ENCODE results near the gene SEMA3C.

The SEMA3C gene

DNA sequence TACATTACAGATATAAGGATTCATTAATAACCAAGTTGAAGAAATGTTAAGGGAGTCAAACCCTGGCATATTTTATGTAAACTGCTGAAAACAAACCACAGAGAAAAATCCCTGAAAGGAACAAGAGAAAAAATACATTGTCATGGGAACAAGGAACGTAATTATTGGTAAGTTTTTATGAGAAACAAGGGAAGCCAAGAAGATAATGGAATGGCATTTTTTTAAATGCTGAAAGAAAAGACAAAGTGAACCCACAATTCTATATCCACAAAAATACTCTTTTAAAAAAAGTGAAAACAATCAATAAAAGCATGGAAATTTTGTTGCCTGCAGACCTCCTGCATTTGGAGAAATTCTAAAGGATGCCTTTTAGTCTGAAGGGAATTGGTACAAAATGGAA is 144.0 kb downstream of the SEMA3C start:
- Mint-ChIP-seq H3K36me3 (no peaks in the 10 kb centered on the region), H3K27me3 (no peaks in the 10 kb centered on the region), H3K27ac (no peak overlapping the region), H3K9me3 (peaks cover 5% of the 10 kb centered on the region), H3K4me1 (no peaks in the 10 kb centered on the region), H3K4me3 (no peak overlapping the region)

DNA sequence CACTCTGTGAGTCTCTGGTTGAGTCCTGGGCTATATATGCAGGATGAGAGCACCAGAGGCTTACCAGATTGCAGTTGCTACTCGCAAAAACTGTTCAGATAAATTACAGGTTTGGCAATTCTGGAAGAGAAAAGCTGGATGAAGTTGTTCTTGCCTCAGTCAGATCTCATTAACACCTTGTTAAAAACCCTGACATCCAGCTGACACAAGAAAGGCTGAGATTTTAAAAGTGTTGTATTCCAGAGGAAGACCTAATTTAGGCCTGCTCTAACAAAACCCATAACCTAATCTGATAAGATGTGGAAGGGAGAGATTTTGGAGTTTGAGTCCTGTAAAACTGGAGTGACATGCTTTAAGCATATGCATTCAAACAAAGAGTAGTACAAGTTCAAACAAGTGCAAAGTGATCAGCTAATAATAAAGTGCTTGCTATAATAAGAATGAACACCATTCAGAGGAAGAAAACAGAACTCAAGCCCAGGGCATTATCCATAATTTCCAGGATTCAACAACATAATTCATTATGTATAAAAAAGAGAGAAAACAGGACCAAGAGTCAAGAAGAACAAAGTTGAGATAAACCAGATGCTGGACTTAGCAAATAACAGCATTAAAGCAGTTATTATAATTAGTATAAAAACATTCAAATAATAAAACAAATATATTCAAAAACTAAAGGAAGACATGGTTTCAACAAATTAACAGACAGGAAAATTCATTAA is 144.9 kb downstream of the SEMA3C start:
- no peaks in the 10 kb centered on the region for H3K27me3 Mint-ChIP-seq
- peaks cover 5% of the 10 kb centered on the region for H3K9me3 Mint-ChIP-seq
- no peaks in the 10 kb centered on the region for H3K36me3 Mint-ChIP-seq
- H3K4me1 Mint-ChIP-seq: no peaks in the 10 kb centered on the region
- H3K27ac Mint-ChIP-seq: no peak overlapping the region
- H3K4me3 Mint-ChIP-seq: no peak overlapping the region

DNA sequence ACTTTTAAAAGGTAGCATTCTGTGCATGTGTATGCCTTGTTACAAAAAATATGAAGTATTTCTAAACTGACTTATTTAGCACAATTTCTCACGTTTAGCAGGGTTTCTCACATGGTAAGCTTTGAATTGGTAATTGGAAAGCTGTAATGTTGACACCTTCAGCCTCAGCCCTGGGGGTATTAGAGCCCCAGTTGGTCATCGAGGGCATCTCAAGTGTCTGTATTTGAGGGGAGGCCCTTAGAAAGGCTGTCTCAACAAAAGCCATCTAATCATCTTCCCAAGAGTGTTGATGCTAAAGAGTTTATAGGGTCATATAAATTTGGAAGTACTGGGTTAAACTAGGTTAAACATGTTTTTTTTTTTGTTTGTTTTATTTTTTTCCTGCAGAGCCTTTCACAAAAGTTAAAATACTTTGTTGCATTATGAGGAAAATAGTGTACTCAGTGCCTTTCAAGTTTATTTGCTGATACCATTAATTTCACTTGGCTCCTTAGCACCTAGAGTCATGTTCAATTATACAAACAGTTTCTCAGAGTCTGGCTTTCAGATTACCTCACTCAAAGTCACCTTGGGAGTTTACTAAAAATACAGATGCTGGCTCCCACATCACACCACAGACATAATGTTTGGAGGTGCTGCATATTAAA is 146.4 kb downstream of the SEMA3C start:
- Mint-ChIP-seq H3K27ac (no peak overlapping the region), H3K27me3 (no peaks in the 10 kb centered on the region), H3K4me3 (no peak overlapping the region), H3K36me3 (no peaks in the 10 kb centered on the region), H3K9me3 (peaks cover 5% of the 10 kb centered on the region), H3K4me1 (no peaks in the 10 kb centered on the region)

DNA sequence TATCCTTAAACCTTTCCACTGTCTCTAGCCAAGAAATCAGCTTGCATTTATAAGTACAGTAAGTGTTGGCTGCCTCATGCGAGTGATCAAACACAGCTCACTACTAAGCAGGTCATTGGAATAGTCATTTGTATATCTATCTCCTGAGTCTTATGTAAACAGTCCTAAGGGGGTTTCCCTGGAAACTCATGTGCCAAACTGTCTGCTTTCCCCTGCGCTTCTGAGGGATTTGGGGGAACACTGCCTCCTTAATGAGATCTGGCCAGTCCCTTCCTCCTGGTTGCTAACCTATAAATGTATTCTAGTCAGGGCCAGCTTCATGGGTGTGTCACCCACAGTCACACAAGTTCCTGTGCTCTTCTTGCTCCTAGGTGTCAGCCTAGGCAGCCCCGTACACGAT is 147.3 kb downstream of the SEMA3C start:
- Mint-ChIP-seq H3K36me3 (no peaks in the 10 kb centered on the region), H3K9me3 (peaks cover 5% of the 10 kb centered on the region), H3K4me3 (no peak overlapping the region), H3K27ac (no peak overlapping the region), H3K4me1 (no peaks in the 10 kb centered on the region), H3K27me3 (no peaks in the 10 kb centered on the region)

DNA sequence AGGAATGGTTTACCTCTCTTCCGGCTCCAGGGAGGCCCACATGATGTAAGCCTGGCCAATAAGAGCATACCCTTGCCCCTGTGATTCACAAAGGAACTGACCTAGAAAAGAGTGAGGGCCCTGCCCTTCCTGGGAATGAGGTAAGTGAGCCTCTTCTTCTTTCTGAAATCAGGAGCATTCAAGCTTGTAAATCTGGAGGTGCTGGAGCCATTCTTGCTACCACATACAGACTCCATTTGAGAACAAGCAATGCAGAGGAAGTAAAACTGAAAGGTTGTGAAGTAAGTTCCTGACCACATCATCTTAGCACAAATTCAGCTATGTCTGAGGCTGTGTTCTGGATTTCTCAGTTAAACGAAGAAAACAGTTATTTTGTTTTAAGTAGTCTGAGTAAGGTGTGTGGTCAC is 148.2 kb downstream of the SEMA3C start:
- peaks cover 5% of the 10 kb centered on the region for H3K9me3 Mint-ChIP-seq
- no peaks in the 10 kb centered on the region for H3K4me1 Mint-ChIP-seq
- H3K36me3 Mint-ChIP-seq: no peaks in the 10 kb centered on the region
- no peak overlapping the region for H3K27ac Mint-ChIP-seq
- no peak overlapping the region for H3K4me3 Mint-ChIP-seq
- no peaks in the 10 kb centered on the region for H3K27me3 Mint-ChIP-seq

DNA sequence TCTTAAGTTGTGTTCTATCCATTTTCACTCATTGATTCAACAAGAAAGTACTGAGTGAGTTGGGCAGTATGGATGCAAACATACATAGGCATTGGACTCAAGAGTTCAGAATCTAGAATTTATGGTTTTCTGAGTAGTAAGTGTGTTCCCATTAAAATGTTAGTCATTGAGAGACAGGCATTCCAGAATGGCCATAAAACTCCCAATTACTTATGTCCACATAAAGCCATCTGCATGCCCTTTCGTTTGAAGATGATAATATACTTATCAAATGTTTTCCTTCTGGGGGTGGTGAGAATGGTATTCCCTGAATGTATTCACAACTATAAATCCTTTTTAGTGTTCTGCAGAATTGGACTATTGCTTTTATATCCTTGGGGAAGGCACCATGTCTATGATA is 148.8 kb downstream of the SEMA3C start:
- Mint-ChIP-seq H3K9me3 (peaks cover 5% of the 10 kb centered on the region), H3K4me1 (no peaks in the 10 kb centered on the region), H3K27me3 (no peaks in the 10 kb centered on the region), H3K4me3 (no peak overlapping the region), H3K36me3 (no peaks in the 10 kb centered on the region), H3K27ac (no peak overlapping the region)

DNA sequence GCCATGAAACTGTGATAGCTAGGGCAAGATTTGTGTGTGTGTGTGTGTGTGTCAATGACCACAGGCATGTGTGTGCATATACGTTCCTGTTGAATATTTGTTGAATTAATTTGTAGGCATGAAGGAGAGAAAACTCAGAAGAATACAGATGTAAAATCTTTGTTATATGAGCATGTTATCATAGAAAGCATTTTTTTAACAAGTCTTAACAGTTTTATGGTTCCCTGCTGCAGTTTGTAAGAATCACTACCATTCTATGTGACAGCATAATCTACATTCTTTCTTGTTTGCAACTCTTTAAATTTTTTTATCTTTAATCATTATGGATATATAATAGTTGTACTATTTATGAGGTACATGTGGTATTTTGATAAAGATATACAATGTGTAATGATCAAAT is 150.1 kb downstream of the SEMA3C start:
- Mint-ChIP-seq H3K27me3 (no peaks in the 10 kb centered on the region), H3K4me1 (no peaks in the 10 kb centered on the region), H3K36me3 (no peaks in the 10 kb centered on the region), H3K9me3 (peaks cover 5% of the 10 kb centered on the region), H3K4me3 (no peak overlapping the region), H3K27ac (no peak overlapping the region)

DNA sequence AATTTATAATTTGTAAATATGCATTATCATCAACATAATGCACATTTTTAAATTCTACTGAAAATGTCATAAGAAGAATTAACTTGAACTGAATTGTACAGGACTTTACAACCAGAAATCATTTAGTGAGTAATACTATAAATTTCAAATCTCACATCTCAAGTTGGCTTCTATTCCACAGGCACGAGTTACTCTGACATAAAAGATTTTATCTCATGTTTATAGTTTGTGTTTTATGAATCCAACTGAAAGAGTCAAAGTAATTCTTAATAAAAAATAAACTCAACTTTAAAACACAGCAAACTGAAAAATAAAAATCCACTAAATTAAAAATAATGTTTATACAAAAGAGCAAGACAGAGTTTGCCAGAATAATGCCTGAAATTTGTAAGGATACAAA is 151.2 kb downstream of the SEMA3C start:
- Mint-ChIP-seq H3K9me3 (no peaks in the 10 kb centered on the region), H3K36me3 (no peaks in the 10 kb centered on the region), H3K27ac (no peak overlapping the region), H3K27me3 (no peaks in the 10 kb centered on the region), H3K4me1 (no peaks in the 10 kb centered on the region), H3K4me3 (no peak overlapping the region)

DNA sequence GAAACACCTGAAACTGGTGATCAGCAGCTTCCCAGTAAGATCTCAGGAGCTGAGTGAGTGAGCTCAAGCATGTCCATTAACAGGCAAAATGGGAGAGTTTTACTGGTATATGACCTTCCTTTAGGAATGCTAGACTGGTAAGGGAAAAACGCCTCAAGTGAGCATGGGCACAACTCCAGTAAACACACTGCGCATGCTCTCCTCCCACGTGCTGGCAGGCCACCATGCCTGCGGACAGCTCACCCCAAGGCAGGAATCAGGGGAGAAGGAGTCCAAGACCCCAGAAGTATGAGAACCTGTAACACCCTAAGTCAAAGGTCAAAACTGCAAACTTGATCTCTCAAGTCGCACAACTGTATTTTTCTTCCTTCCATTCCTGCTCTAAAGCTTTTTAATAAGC is 152.1 kb downstream of the SEMA3C start:
- H3K36me3 Mint-ChIP-seq: no peaks in the 10 kb centered on the region
- H3K4me3 Mint-ChIP-seq: no peak overlapping the region
- no peaks in the 10 kb centered on the region for H3K4me1 Mint-ChIP-seq
- H3K27me3 Mint-ChIP-seq: no peaks in the 10 kb centered on the region
- H3K27ac Mint-ChIP-seq: no peak overlapping the region
- H3K9me3 Mint-ChIP-seq: no peaks in the 10 kb centered on the region

DNA sequence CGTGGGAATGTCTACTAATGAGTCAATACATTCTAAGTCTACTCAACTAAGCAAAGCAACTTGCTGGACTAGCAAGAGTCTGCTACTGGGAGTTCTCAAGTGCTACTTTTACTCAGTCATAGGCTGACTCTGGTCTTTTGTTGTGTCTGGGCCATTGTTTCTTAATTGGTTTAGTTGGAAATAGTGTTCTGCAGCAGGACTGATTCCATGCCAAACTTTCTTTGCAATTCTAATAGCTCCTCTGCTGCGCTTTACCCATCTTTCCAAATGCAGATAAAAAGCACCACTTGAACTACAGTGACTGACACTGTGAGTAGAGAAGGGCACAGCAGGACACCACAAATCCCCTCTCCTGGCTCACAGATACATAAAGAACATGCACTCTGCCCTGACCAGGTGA is 154.7 kb downstream of the SEMA3C start:
- Mint-ChIP-seq H3K4me3 (no peak overlapping the region), H3K4me1 (no peaks in the 10 kb centered on the region), H3K36me3 (no peaks in the 10 kb centered on the region), H3K27me3 (no peaks in the 10 kb centered on the region), H3K9me3 (no peaks in the 10 kb centered on the region), H3K27ac (no peak overlapping the region)

DNA sequence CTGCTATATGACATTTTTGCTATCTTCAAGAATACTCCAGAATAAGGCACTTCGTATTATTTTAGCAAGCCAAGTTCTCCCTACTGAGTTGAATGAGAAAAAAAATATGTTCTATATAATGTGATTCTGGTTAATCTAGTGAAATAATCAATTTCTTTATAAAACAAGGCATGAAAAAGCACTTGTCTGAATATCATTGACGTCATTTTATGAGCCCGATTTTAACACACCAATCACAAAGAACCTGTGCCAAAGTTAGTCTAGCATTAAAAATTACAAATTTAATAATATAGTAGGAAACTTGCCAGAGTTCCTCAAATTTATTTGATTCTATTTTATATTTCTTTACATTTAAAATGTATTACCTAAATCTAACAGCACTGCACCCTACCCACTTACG is 155.1 kb downstream of the SEMA3C start:
- H3K36me3 Mint-ChIP-seq: no peaks in the 10 kb centered on the region
- no peak overlapping the region for H3K4me3 Mint-ChIP-seq
- no peak overlapping the region for H3K27ac Mint-ChIP-seq
- H3K4me1 Mint-ChIP-seq: no peaks in the 10 kb centered on the region
- no peaks in the 10 kb centered on the region for H3K9me3 Mint-ChIP-seq
- H3K27me3 Mint-ChIP-seq: no peaks in the 10 kb centered on the region

DNA sequence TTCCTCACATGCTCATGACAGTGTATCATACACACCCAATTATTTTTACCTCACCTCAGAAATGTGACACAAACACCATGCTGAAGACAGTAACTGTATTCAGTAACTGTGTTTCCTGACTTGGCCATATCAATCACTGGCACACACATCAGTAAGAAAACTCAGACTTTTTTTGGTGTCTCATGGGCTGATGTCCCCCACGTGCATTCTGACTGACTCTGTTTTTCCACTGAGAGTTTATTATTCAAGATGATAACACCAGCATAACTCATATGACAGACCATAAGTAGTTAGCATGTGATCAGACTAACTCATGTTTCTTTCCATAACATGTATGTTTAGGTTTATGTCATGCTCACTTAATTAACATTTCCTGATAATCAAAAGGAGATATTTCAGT is 155.6 kb downstream of the SEMA3C start:
- Mint-ChIP-seq H3K36me3 (no peaks in the 10 kb centered on the region), H3K9me3 (no peaks in the 10 kb centered on the region), H3K27ac (no peak overlapping the region), H3K4me3 (no peak overlapping the region), H3K27me3 (no peaks in the 10 kb centered on the region), H3K4me1 (no peaks in the 10 kb centered on the region)

DNA sequence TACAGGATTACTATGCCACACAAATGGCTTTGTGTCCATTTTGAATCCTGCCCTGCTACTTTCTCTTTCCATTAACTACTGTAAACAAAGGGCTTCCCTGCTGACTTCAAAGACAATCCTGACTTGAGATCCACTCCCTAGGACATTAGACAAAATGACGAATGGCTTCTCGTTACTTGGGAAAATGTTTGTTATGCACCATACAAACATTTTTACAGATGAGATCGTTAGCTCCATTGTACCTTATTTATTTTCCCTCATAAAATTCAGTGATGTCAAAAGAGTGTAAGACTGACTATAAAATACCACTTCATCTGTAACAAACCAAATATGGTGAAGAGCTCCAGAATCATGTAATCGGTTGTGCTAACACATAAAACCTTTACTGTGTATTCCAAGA is 158.6 kb downstream of the SEMA3C start:
- H3K27ac Mint-ChIP-seq: no peak overlapping the region
- H3K4me3 Mint-ChIP-seq: no peak overlapping the region
- no peaks in the 10 kb centered on the region for H3K36me3 Mint-ChIP-seq
- H3K4me1 Mint-ChIP-seq: no peaks in the 10 kb centered on the region
- no peaks in the 10 kb centered on the region for H3K27me3 Mint-ChIP-seq
- H3K9me3 Mint-ChIP-seq: peaks cover 6% of the 10 kb centered on the region

DNA sequence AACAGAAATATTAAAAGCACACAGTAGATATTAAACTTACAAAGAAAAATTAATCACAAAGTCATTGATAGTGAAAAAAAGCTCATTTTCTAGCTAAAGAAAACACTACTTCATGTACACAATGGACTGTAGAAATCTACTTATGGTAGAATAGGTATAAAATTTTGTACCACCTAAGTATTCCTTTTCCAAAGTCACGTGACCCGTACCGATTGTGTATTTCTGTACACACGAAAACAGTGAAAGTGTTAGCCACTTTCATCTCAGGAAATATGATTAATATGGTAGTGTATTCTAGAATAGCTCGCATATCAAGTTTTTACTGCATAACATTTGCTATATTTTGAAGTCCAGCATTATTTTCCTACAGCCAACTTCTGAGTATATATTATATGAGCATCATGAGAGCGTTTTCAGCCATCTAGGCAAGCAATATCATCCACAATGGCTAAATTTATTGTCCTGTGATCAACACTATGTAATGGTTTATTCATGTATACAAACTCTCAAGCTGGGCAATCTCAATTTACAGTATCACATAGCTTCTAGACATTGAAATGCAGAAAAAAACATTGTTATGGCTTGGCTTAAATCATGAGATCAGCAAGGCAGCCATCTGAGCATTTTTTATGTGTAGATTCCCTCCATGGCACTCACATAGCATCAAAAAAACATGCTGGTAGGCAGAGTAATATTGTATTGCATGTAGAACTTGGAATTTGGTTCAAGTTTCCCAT is 165.7 kb downstream of the SEMA3C start:
- peaks cover 6% of the 10 kb centered on the region for H3K9me3 Mint-ChIP-seq

DNA sequence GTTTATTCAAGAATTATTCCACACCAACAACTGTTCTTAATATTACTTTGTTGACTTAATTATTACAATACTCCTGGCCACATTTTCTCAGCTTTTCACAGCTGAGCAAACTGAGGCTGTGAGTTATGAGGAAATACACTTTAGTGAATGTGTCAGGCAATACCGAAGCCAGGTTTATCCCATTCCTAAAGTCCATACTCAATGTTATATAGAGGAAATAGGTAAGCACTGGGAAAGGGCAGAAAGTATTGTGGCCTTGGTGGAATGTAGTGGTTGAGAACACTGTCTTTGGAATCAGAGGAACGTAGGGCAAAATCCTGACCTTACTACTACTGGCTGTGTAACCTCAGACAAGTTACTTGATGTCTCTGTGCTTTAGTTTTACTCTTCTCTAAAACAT is 169.6 kb downstream of the SEMA3C start:
- Mint-ChIP-seq H3K36me3 (no peaks in the 10 kb centered on the region), H3K4me1 (no peaks in the 10 kb centered on the region), H3K27ac (no peak overlapping the region), H3K9me3 (no peaks in the 10 kb centered on the region), H3K27me3 (no peaks in the 10 kb centered on the region), H3K4me3 (no peak overlapping the region)

More for the DNA sequence above, 165.7 kb downstream of the SEMA3C start:
- Mint-ChIP-seq H3K27me3 (no peaks in the 10 kb centered on the region), H3K27ac (no peak overlapping the region), H3K36me3 (no peaks in the 10 kb centered on the region), H3K4me1 (no peaks in the 10 kb centered on the region), H3K4me3 (no peak overlapping the region)

DNA sequence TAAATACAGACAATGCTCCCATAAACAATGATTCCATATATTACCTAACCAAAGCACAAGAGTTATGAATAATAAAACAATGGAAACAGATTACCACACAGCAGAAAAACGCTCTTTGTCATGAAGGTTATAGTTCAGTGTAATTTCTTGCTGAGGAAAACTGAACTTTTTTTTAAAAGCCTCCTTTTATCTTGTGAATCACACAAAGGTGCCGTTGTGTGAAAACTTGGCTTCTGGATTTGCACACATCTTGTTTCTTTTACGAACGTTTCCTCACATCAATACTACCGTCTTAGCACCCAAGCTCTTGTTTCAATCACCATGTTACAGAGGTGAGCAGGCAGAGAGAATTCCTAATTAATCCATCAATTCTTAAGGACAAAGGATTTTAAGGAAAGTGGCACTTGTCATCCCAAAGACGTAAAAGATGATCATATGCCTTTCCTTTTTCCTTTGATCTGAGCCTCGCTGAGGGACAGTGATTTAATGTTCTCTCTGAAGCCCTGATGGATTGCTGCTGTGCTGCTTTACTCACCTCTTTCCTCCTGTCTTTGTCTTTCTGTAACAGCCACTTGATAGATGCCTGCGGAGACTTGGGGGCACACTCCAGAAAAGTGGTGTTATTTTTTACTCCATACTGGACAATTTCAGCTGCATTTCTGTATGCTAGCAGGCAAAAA is 170.3 kb downstream of the SEMA3C start:
- Mint-ChIP-seq H3K36me3 (no peaks in the 10 kb centered on the region), H3K9me3 (no peaks in the 10 kb centered on the region), H3K4me1 (no peaks in the 10 kb centered on the region), H3K27ac (no peak overlapping the region), H3K4me3 (no peak overlapping the region), H3K27me3 (no peaks in the 10 kb centered on the region)

Data from activated naive CD4-positive, alpha-beta T cell treated with anti-CD3 and anti-CD28 coated beads, Interleukin-2, amount 50 U/mL, for 24 hours (primary cell).